ENCODE data around the gene SPEM2.

SPEM2 gene

GRCh38 chr17:7448461-7448860 lies 23.0 kb downstream of the SPEM2 start:
- Histone ChIP-seq H3K9ac (ENCODE audit: insufficient read length) (no peak overlapping the region), H3K4me3 (no peak overlapping the region), H3K27ac (no peak overlapping the region), H3K36me3 (ENCODE audit: insufficient read depth, low read length) (no peaks in the 10 kb centered on the region), H3K9me3 (ENCODE audit: low read depth, low read length) (no peaks in the 10 kb centered on the region)
- TF ChIP-seq FOXP2 (optimal IDR thresholded peaks at IDR 0.05; ENCODE audit: control extremely low read depth, extremely low read length, insufficient read depth) (no peak), POLR2AphosphoS5 (IDR thresholded peaks at IDR 0.05; ENCODE audit: borderline replicate concordance, low read depth, low read length) (no peak), EZH2 (IDR thresholded peaks at IDR 0.05) (no peak)
- no peak for DNase-seq (ENCODE audit: low read depth, low spot score)

GRCh38 chr17:7459961-7460545 lies 34.6 kb downstream of the SPEM2 start:
- H3K9me3 ChIP-seq (ENCODE audit: low read depth, low read length), result no peaks in the 10 kb centered on the region
- H3K4me3 ChIP-seq, result no peak overlapping the region
- H3K36me3 ChIP-seq (ENCODE audit: insufficient read depth, low read length), result no peaks in the 10 kb centered on the region; the same call in 1 of the 2 replicates
- H3K27ac ChIP-seq, result no peak overlapping the region
- DNase-seq (ENCODE audit: low read depth, low spot score), result no peak
- TF ChIP-seq POLR2AphosphoS5 (IDR thresholded peaks at IDR 0.05; ENCODE audit: borderline replicate concordance, low read depth, low read length) (no peak), EZH2 (IDR thresholded peaks at IDR 0.05) (no peak), FOXP2 (optimal IDR thresholded peaks at IDR 0.05; ENCODE audit: control extremely low read depth, extremely low read length, insufficient read depth) (no peak)
- H3K9ac ChIP-seq (ENCODE audit: insufficient read length), result no peak overlapping the region

- H3K4me3 ChIP-seq, result no peak overlapping the region
- no peaks in the 10 kb centered on the region for H3K9me3 ChIP-seq (ENCODE audit: low read depth, low read length)
- no peak overlapping the region for H3K9ac ChIP-seq (ENCODE audit: insufficient read length)
- no peaks in the 10 kb centered on the region; the same call in 1 of the 2 replicates for H3K36me3 ChIP-seq (ENCODE audit: insufficient read depth, low read length)
- H3K27ac ChIP-seq, result no peak overlapping the region
- DNase-seq (ENCODE audit: low read depth, low spot score), result no peak
- TF ChIP-seq EZH2 (IDR thresholded peaks at IDR 0.05) (no peak), POLR2AphosphoS5 (IDR thresholded peaks at IDR 0.05; ENCODE audit: borderline replicate concordance, low read depth, low read length) (no peak), FOXP2 (optimal IDR thresholded peaks at IDR 0.05; ENCODE audit: control extremely low read depth, extremely low read length, insufficient read depth) (no peak)
These were observed 35.6 kb downstream of the SPEM2 start for GRCh38 chr17:7460850-7461660.

DNA sequence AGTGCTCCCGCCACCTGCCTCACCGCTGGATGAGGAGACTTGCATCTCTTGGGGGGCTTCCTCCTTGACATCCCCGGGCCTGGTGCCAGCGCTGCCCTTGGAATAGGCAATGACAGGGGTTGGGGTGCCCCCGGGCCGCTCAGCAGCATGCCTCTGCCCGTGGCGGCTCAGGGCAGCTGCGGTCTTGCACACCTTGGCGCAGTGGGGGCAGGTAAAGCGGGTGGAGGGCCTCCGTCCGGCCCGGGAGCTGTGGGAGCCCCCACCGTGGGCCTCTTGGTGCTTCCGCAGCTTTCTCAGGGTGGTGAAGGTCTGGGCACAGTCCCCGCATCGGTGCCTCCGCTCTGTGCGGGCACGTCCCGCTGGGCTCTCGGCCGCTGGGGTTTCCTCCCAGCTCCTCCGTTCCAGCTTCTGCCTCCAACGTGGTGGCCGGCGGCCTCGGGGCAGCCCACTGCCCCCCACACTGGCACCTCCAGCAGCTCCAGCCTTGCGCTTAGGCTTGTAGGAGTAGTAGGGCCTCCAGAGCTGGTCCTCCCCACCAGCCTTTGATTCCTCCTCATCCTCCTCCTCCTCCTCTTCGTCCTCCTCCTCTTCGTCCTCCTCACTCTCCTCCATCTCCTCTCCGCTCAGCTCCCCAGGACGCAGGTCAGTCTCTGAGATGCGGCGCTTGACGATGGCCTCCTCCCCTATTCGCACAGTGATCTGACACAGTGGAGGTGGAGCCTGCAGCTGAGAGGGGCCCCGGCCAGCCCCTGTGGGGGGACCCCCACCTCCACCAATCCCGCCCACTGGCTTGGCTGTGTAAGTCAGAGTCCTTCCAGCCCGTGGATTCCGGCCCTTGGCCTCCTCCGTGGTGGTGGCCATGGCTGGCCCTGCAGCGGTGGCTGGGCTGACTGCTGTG lies 37.3 kb downstream of the SPEM2 start:
- H3K27ac ChIP-seq, result no peak overlapping the region
- no peak overlapping the region for H3K9ac ChIP-seq (ENCODE audit: insufficient read length)
- H3K36me3 ChIP-seq (ENCODE audit: insufficient read depth, low read length), result no peaks in the 10 kb centered on the region; the same call in 1 of the 2 replicates
- no peaks in the 10 kb centered on the region for H3K9me3 ChIP-seq (ENCODE audit: low read depth, low read length)
- H3K4me3 ChIP-seq, result no peak overlapping the region
- no peak for DNase-seq (ENCODE audit: low read depth, low spot score)
- no peak for TF ChIP-seq FOXP2 (optimal IDR thresholded peaks at IDR 0.05; ENCODE audit: control extremely low read depth, extremely low read length, insufficient read depth)
- TF ChIP-seq POLR2AphosphoS5 (IDR thresholded peaks at IDR 0.05; ENCODE audit: borderline replicate concordance, low read depth, low read length), result no peak
- TF ChIP-seq EZH2 (IDR thresholded peaks at IDR 0.05), result no peak

DNA sequence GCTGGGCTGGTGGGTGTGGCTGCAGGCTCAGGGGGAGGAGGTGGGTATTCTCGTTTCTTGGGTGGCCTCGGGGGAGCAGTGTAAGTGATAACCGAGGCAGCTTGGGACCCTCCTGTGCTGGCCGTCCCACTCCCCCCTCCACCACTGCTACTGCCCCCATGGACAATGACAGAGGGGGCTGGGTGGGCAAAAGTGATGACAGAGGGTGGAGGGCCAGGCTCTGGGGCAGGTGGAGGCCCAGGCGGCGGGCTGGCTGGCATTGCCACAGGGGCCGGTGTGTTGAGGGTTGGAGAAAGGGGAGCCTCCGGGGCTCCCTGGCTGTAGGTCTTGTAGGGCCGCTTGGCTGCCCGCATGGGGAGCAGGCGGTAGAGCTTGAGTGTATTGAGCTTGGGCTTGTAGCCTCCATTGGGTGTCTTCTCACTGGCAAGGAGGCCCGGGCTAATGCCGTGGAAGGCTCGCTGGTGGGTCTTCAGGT lies 38.0 kb downstream of the SPEM2 start:
- Histone ChIP-seq H3K27ac (no peak overlapping the region), H3K36me3 (ENCODE audit: insufficient read depth, low read length) (no peaks in the 10 kb centered on the region; the same call in 1 of the 2 replicates), H3K4me3 (no peak overlapping the region), H3K9me3 (ENCODE audit: low read depth, low read length) (no peaks in the 10 kb centered on the region), H3K9ac (ENCODE audit: insufficient read length) (no peak overlapping the region)
- DNase-seq (ENCODE audit: low read depth, low spot score), result no peak
- TF ChIP-seq FOXP2 (optimal IDR thresholded peaks at IDR 0.05; ENCODE audit: control extremely low read depth, extremely low read length, insufficient read depth), result no peak
- TF ChIP-seq POLR2AphosphoS5 (IDR thresholded peaks at IDR 0.05; ENCODE audit: borderline replicate concordance, low read depth, low read length), result no peak

DNA sequence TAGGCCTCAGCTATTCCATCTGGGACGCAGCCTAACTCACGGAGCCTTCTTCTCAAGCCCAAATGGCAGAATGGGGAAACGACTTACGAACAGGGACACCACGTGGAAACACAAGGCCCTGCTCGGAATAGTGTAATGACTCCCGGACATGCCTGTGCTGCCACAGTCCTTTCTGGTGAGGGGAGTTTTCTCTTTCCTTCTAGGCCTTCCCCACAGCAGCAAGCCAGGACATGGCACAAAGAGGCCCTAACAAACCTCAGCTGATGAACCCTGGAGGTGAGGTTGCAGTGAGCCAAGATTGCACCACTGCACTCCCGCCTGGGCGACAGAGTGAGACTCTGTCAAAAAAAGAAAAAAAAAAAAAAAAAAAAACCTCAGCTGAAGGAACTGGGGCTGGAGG lies 38.7 kb downstream of the SPEM2 start:
- H3K36me3 ChIP-seq (ENCODE audit: insufficient read depth, low read length), result no peaks in the 10 kb centered on the region; the same call in 1 of the 2 replicates
- no peak overlapping the region for H3K4me3 ChIP-seq
- TF ChIP-seq EZH2 (IDR thresholded peaks at IDR 0.05), result no peak
- TF ChIP-seq FOXP2 (optimal IDR thresholded peaks at IDR 0.05; ENCODE audit: control extremely low read depth, extremely low read length, insufficient read depth), result no peak
- TF ChIP-seq POLR2AphosphoS5 (IDR thresholded peaks at IDR 0.05; ENCODE audit: borderline replicate concordance, low read depth, low read length), result no peak
- no peak overlapping the region for H3K27ac ChIP-seq
- DNase-seq (ENCODE audit: low read depth, low spot score), result no peak
- H3K9ac ChIP-seq (ENCODE audit: insufficient read length), result no peak overlapping the region
- H3K9me3 ChIP-seq (ENCODE audit: low read depth, low read length), result no peaks in the 10 kb centered on the region

GRCh38 chr17:7465597-7466275 lies 40.3 kb downstream of the SPEM2 start:
- Histone ChIP-seq H3K9ac (ENCODE audit: insufficient read length) (no peak overlapping the region), H3K27ac (no peak overlapping the region), H3K4me3 (no peak overlapping the region), H3K36me3 (ENCODE audit: insufficient read depth, low read length) (no peaks in the 10 kb centered on the region; the same call in 1 of the 2 replicates), H3K9me3 (ENCODE audit: low read depth, low read length) (no peaks in the 10 kb centered on the region)
- TF ChIP-seq EZH2 (IDR thresholded peaks at IDR 0.05) (no peak), POLR2AphosphoS5 (IDR thresholded peaks at IDR 0.05; ENCODE audit: borderline replicate concordance, low read depth, low read length) (no peak), FOXP2 (optimal IDR thresholded peaks at IDR 0.05; ENCODE audit: control extremely low read depth, extremely low read length, insufficient read depth) (no peak)
- no peak for DNase-seq (ENCODE audit: low read depth, low spot score)

Measured in SK-N-MC (cell line).